NCI-H345 (cell line): ENCODE results near the gene DOCK2.

Experiments used
- DNase-seq: peaks from one replicate; lab custom pipeline; 2025; lab: John Stamatoyannopoulos, UW

The DOCK2 gene

GRCh38 chr5:169688106-169688505 is 51.0 kb downstream of the DOCK2 start:
- no peak for DNase-seq

- DNase-seq: no peak
Measured at GRCh38 chr5:169691471-169691870, 54.4 kb downstream of the DOCK2 start.

GRCh38 chr5:169694091-169694625 is 57.1 kb downstream of the DOCK2 start:
- DNase-seq: no peak

- no peak for DNase-seq
Measured at GRCh38 chr5:169695025-169695625, 58.0 kb downstream of the DOCK2 start.

GRCh38 chr5:169695919-169696490 is 58.9 kb downstream of the DOCK2 start:
- DNase-seq: no peak

- no peak for DNase-seq
Measured at GRCh38 chr5:169696621-169697510, 59.8 kb downstream of the DOCK2 start.

GRCh38 chr5:169697511-169697890 is 60.4 kb downstream of the DOCK2 start:
- no peak for DNase-seq

- no peak for DNase-seq
Measured at GRCh38 chr5:169697976-169698375, 60.9 kb downstream of the DOCK2 start.

- no peak for DNase-seq
Measured at GRCh38 chr5:169700611-169701010, 63.5 kb downstream of the DOCK2 start.

GRCh38 chr5:169701910-169702451 is 64.9 kb downstream of the DOCK2 start:
- peak; percentile 28 for DNase-seq

GRCh38 chr5:169702693-169703481 is 65.8 kb downstream of the DOCK2 start:
- DNase-seq: no peak

- DNase-seq: no peak
Measured at GRCh38 chr5:169703813-169704212, 66.7 kb downstream of the DOCK2 start.

GRCh38 chr5:169705322-169705721 is 68.2 kb downstream of the DOCK2 start:
- no peak for DNase-seq

- no peak for DNase-seq
Measured at GRCh38 chr5:169706071-169706470, 69.0 kb downstream of the DOCK2 start.

GRCh38 chr5:169706758-169707450 is 69.8 kb downstream of the DOCK2 start:
- DNase-seq: no peak

- DNase-seq: no peak
Measured at GRCh38 chr5:169707686-169708085, 70.6 kb downstream of the DOCK2 start.

- DNase-seq: no peak
Measured at GRCh38 chr5:169710675-169711074, 73.6 kb downstream of the DOCK2 start.

GRCh38 chr5:169711551-169712225 is 74.6 kb downstream of the DOCK2 start:
- no peak for DNase-seq

GRCh38 chr5:169712428-169712827 is 75.4 kb downstream of the DOCK2 start:
- DNase-seq: no peak

- no peak for DNase-seq
Measured at GRCh38 chr5:169716287-169716686, 79.2 kb downstream of the DOCK2 start.

- DNase-seq: no peak
Measured at GRCh38 chr5:169717288-169717687, 80.2 kb downstream of the DOCK2 start.
